HG02938 (cell line): ENCODE results near the gene RYR3.

Experiments used
- ATAC-seq: cut with Tn5 transposase; IDR thresholded peaks from one replicate; pipeline ENCODE4 v1.9.1; 2021; ENCODE audit warnings: mild to moderate bottlenecking, moderate library complexity; ENCODE audit not compliant: unreplicated experiment

RYR3 gene

GRCh38 chr15:33746203-33746602 is 435.4 kb downstream of the RYR3 start:
- no peak for ATAC-seq

GRCh38 chr15:33753012-33753411 is 442.2 kb downstream of the RYR3 start:
- no peak for ATAC-seq

- ATAC-seq, result no peak
These were observed 443.5 kb downstream of the RYR3 start for GRCh38 chr15:33754242-33754641.

- no peak for ATAC-seq
These were observed 446.2 kb downstream of the RYR3 start for GRCh38 chr15:33756961-33757360.

- ATAC-seq, result no peak
These were observed 446.9 kb downstream of the RYR3 start for GRCh38 chr15:33757516-33758232.

- no peak for ATAC-seq
These were observed 455.6 kb downstream of the RYR3 start for GRCh38 chr15:33766389-33766788.

- ATAC-seq, result no peak
These were observed 458.0 kb downstream of the RYR3 start for GRCh38 chr15:33768670-33769190.

GRCh38 chr15:33773969-33774368 is 463.2 kb downstream of the RYR3 start:
- no peak for ATAC-seq

- ATAC-seq, result no peak
These were observed 468.1 kb downstream of the RYR3 start for GRCh38 chr15:33778852-33779251.

- no peak for ATAC-seq
These were observed 469.4 kb downstream of the RYR3 start for GRCh38 chr15:33780011-33780768.

GRCh38 chr15:33782966-33783365 is 472.2 kb downstream of the RYR3 start:
- ATAC-seq, result no peak

- ATAC-seq, result no peak
These were observed 474.6 kb downstream of the RYR3 start for GRCh38 chr15:33785366-33785765.

- no peak for ATAC-seq
These were observed 478.3 kb downstream of the RYR3 start for GRCh38 chr15:33788906-33789540.

GRCh38 chr15:33794453-33794852 is 483.7 kb downstream of the RYR3 start:
- no peak for ATAC-seq

- no peak for ATAC-seq
These were observed 484.3 kb downstream of the RYR3 start for GRCh38 chr15:33795070-33795469.

- ATAC-seq, result no peak
These were observed 486.9 kb downstream of the RYR3 start for GRCh38 chr15:33797651-33798050.

- ATAC-seq, result no peak
These were observed 491.2 kb downstream of the RYR3 start for GRCh38 chr15:33801954-33802353.

- no peak for ATAC-seq
These were observed 496.9 kb downstream of the RYR3 start for GRCh38 chr15:33807665-33808064.

GRCh38 chr15:33808720-33809457 is 498.1 kb downstream of the RYR3 start:
- ATAC-seq, result no peak

- ATAC-seq, result no peak
These were observed 499.4 kb downstream of the RYR3 start for GRCh38 chr15:33810073-33810595.

- no peak for ATAC-seq
These were observed 500.0 kb downstream of the RYR3 start for GRCh38 chr15:33810806-33811205.
